ENCODE measurements around the gene SHC2.
"Not testable (repeated sequence)": the region's sequence is repeated elsewhere in the genome, so short reads cannot be mapped to it uniquely, and the experiment has no call there.

SHC2 gene

DNA sequence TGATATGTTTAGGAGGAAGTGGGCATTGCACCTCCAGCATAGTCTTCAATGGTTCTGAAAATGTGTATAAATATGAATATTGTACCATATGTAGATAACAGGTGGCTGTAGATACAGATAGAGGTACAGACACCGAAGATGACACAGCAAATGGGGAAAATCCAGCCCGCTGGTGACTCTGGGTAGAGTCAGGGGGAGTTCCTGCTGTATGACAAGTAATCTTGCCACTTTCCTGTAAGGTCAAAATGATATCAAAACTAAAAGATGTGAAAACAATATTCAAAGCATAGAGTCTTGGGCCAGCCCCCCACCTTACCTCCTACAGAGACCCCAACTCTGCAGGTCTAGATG is 69.7 kb downstream of the SHC2 start:
- no peak for DNase-seq (ENCODE audit: low read depth in 2 of 2, low spot score in 1 of 2)

DNA sequence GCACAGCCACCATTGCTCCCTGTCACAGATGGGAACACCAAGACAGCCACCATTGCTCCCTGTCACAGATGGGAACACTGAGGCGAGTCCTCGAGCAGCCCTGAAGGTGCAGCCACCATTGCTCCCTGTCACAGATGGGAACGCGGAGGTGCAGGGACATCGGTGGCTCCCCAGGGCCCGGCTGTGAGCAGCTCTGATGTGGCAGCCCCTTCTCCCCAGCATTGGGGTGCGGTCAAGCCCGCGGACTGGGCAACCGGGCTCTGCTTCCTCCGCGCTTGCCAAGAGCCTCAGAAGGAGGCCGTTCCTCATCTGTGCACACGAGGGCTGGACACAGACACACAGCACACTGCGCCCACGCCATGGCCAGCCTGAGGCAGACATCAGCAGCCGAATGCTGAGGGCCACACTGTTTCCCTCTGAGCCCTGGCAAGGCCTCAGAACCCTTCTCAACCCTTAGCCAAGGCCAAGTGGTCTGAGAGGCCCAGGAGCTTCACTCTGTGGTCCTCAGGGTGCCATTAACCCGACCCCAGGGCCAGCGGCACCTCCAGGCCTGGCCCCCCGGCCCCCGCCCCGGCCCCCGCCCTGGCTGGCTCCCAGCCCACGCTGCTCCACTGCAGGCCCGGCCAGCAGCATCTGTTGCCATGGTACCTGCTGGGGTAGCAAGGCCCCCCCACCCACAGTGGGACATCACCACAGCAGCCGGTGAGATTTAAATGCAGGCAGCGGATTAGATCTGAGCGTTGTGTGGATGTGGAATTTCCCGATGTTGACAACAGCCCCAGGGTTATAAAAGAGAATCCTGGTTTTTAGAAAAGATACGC is 70.2 kb downstream of the SHC2 start:
- no peak for DNase-seq (ENCODE audit: low read depth in 2 of 2, low spot score in 1 of 2)

DNA sequence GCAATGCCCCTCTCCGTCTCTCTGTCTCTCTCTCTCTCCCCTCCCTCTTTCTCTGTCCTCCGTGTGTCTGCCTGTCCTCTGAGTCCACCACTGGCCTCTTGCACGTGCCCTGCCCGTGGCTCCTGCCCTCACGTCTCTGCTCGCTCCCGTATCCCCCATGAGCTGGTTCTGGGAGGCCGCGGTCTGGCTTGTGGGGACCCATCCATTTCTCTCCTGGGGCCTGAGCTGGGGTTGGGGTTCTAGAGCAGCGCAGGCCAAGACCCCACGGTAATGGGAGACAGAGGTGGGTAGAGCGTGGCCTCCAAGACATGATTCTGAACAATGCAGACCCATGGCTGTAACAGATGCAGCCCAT is 70.9 kb downstream of the SHC2 start:
- no peak for DNase-seq (ENCODE audit: low read depth in 2 of 2, low spot score in 1 of 2)

DNA sequence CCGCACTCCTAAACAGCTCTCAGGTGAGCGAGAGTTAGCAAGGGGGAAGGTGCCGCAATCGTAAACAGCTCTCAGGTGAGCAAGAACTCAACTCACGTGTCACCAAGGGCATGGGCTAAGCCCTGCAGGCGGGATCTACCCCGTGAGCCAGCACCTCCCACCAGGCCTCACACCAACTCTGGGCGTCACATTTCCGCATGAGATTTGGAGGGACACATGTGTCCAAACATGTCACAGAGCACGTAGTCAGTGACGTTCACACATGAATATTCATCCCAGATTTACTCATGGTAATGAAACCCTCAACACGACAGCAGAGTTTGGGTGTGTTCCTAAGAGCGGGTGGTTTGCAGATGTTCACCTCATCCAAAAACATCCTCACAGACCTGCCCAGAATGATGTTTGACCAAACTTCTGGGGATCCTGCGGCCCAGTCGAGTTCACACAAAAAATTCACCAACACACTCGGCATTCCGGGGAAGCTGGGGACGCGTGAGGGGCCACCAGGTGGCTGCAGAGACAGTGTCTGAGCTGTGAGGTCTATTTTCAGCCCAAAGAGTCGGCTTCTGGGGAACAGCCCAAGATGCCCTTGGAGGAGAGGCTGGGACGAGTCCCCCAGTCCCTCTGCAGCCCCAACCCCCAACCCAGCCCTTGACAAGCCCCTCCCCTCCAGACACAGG is 71.4 kb downstream of the SHC2 start:
- DNase-seq (ENCODE audit: low read depth in 2 of 2, low spot score in 1 of 2), result no peak

DNA sequence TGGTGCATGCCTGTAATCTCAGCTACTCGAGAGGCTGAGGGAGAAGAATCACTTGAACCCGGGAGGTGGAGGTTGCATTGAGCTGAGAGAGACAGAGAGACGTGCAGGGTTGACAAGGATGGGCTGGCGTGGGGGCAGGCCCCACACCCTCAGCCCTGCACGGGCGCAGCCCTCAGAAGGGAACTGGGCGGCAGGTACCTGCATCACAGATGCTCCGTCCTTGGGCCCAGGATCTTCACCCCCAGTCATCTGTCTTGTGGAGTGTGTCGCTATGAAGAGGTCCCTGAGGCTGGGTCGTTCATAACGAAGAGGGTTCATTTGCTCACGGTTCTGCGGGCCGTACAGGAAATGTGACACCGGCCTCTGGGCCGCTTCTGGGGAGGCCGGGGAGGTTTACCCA is 72.1 kb downstream of the SHC2 start:
- no peak for DNase-seq (ENCODE audit: low read depth in 2 of 2, low spot score in 1 of 2)

DNA sequence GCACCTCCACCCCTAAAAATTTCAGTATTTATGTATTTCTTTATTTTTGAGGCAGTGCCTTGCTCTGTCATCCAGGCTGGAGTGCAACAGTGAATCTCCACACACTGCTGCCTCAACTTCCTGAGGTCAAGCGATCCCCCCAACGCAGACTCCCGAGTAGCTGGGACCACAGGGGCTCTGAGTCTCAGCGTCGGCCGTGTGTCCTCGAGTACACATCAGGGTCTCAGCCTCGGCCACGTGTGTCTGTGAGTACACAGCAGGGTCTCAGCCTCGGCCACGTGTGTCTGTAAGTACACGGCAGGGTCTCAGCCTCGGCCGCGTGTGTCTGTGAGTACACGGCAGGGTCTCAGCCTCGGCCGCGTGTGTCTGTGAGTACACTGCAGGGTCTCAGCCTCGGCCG is 73.1 kb downstream of the SHC2 start:
- no peak for DNase-seq (ENCODE audit: low read depth in 2 of 2, low spot score in 1 of 2)

DNA sequence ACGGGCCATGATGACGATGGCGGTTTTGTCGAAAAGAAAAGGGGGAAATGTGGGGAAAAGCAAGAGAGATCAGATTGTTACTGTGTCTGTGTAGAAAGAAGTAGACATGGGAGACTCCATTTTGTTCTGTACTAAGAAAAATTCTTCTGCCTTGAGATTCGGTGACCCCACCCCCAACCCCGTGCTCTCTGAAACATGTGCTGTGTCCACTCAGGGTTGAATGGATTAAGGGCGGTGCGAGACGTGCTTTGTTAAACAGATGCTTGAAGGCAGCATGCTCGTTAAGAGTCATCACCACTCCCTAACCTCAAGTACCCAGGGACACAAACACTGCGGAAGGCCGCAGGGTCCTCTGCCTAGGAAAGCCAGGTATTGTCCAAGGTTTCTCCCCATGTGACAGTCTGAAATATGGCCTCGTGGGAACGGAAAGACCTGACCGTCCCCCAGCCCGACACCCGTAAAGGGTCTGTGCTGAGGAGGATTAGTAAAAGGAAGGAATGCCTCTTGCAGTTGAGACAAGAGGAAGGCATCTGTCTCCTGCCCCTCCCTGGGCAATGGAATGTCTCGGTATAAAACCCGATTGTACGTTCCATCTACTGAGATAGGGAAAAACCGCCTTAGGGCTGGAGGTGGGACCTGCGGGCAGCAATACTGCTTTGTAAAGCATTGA is 74.1 kb downstream of the SHC2 start:
- not testable (repeated sequence) for DNase-seq (ENCODE audit: low read depth in 2 of 2, low spot score in 1 of 2)

DNA sequence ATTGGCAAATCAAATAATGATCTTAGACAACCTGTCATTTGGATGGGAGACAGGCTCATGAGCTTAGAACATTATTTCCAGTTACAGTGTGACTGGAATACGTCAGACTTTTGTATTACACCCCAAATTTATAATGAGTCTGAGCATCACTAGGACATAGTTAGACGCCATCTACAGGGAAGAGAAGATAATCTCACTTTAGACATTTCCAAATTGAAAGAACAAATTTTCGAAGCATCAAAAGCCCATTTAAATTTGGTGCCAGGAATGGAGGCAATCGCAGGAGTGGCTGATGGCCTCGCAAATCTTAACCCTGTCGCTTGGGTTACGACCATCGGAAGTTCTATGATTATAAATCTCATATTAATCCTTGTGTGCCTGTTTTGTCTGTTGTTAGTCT is 74.6 kb downstream of the SHC2 start:
- not testable (repeated sequence) for DNase-seq (ENCODE audit: low read depth in 2 of 2, low spot score in 1 of 2)

DNA sequence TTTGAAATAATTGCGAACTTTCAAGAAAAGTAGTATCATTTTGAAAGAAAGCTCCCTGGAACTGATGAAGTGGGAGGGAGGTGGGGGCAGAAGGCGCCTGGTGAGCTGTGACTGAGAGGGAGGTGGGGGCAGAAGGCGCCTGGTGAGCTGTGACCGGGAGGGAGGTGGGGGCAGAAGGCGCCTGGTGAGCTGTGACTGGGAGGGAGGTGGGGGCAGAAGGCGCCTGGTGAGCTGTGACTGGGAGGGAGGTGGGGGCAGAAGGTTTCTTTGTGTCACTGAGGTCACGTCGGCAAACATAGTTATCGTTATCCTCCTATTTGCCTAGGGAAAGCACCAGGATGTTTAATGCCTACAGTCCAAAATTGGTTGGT is 76.0 kb downstream of the SHC2 start:
- DNase-seq (ENCODE audit: low read depth in 2 of 2, low spot score in 1 of 2), result no peak

DNA sequence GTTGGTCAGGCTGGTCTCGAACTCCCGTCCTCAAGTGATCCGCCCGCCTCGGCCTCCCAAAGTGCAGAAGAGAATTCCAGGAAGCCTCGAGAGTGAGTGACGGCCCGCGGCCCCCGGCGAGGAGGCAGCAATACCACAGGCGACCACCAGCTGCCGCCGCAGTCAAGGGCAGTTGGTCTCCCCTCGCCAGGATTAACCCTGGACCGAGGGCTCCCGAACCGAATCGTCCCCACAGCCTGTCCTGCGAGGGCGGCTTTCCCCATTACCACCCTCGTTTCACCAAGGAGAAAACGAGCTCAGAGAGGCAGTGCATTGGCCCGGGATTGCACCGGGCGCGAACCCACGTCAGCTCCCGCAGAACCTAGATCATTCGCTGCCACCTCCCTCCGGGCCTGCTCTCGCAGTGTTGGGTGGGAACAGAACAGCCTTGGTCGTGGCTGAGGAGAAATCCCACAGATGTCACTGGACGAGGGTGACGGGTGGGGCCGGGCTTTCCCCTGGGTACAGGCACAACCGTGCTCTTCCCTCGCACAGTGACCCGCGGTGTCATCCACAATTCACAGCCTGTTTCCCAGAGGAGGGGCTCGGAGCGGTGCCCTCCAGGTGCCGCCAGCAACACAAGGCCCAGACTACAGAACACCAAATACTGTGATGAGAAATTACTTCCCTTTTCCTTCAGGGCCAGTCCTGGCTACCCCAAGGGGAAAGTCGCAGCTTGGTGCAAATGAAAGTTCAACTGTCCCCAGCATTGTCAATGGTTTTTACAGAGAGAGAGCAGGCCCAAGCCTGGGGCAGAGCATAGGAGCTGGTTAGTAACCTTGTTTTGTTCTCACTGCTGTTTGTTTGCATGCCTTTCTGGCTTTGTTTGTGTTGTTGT is 76.7 kb downstream of the SHC2 start:
- no peak for DNase-seq (ENCODE audit: low read depth in 2 of 2, low spot score in 1 of 2)

DNA sequence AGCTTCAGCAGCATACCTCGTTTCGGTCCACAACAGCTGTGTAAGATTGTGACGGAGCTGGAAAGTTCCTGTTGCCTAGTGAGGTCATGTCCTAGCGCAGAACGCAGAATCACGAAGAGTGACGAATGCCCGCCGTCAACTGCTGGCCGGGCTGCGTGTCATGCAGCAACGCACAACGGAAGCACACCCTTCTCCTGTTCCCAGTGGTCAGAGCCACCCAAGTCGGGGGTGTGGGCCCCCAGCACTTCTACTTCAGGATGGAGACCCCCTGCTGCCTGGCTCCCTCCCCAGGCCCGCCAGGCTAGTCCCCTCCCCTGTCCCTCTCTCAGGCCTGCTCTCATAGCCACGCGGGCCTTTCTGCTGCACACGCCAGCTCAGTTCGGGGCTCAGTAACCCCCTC is 77.8 kb downstream of the SHC2 start:
- DNase-seq (ENCODE audit: low read depth in 2 of 2, low spot score in 1 of 2), result no peak

DNA sequence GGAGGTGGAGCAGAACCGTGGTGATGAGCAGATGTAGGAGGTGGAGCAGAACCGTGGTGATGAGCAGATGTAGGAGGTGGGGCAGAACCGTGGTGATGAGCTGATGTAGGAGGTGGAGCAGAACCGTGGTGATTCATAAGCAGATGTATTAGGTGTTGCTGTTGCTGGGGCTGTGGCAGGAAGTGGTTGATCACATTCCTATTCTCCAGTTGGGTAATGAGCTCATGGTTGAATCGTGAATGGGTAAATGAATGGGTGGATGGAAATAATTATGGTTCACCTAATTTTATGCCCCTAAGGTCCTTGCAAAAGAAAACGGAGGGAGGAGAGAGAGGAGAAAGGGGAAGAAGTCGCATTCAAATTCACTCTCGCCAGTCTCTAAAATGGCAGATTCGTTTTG is 78.3 kb downstream of the SHC2 start:
- DNase-seq (ENCODE audit: low read depth in 2 of 2, low spot score in 1 of 2), result not testable (repeated sequence)

DNA sequence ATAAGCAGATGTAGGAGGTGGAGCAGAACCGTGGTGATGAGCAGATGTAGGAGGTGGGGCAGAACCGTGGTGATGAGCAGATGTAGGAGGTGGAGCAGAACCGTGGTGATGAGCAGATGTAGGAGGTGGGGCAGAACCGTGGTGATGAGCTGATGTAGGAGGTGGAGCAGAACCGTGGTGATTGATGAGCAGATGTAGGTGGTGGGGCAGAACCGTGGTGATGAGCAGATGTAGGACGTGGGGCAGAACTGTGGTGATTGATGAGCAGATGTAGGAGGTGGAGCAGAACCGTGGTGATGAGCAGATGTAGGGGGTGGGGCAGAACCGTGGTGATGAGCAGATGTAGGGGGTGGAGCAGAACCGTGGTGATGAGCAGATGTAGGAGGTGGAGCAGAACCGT is 78.9 kb downstream of the SHC2 start:
- not testable (repeated sequence) for DNase-seq (ENCODE audit: low read depth in 2 of 2, low spot score in 1 of 2)

DNA sequence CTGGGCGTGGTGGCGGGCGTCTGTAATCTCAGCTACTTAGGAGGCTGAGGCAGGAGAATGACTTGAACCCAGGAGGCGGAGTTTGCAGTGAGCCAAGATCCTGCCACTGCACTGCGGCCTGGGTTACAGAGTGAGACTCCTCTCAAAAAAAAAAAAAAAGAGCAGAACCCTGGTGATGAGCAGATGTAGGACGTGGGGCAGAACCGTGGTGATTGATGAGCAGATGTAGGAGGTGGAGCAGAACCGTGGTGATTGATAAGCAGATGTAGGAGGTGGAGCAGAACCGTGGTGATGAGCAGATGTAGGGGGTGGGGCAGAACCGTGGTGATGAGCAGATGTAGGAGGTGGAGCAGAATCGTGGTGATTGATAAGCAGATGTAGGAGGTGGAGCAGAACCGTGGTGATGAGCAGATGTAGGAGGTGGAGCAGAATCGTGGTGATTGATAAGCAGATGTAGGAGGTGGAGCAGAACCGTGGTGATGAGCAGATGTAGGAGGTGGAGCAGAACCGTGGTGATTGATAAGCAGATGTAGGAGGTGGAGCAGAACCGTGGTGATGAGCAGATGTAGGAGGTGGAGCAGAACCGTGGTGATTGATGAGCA is 80.1 kb downstream of the SHC2 start:
- not testable (repeated sequence) for DNase-seq (ENCODE audit: low read depth in 2 of 2, low spot score in 1 of 2)

DNA sequence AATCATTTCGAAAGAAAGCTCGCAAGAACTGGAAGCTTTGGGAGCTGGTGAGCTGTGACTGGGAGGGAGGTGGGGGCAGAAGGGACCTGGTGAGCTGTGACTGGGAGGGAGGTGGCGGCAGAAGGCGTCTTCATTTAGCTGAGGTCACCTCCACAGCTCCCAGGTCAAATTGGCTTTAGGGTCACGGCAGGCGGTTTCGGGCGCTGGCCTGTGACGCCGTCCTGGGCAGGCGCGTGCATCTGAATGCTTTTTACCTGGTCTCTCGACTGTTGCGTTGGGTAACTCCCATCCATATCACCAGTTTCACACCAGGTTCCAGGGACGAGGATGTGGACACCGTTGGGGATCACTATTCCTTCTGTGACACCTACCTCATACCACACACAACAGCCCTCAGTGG is 81.0 kb downstream of the SHC2 start:
- no peak for DNase-seq (ENCODE audit: low read depth in 2 of 2, low spot score in 1 of 2)

DNA sequence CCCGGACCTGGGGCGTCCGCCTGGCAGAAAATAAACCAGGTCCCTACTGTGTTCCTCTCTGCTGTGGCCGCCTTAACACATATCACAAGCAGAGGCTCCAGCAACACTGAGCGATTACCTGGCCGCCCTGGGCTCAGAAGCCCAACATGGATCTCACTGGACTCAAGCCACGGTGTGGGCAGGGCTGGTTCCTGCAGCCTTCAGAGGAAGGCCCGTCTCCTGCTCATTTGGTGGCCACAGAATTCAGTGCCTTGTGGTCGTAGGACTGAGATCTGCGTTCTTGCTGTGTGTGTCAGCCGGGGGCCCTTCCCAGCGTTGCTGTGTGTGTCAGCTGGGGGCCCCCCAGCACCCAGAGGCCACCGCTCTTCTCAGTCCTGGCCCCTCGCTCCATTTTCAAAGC is 82.1 kb downstream of the SHC2 start:
- DNase-seq (ENCODE audit: low read depth in 2 of 2, low spot score in 1 of 2), result no peak

DNA sequence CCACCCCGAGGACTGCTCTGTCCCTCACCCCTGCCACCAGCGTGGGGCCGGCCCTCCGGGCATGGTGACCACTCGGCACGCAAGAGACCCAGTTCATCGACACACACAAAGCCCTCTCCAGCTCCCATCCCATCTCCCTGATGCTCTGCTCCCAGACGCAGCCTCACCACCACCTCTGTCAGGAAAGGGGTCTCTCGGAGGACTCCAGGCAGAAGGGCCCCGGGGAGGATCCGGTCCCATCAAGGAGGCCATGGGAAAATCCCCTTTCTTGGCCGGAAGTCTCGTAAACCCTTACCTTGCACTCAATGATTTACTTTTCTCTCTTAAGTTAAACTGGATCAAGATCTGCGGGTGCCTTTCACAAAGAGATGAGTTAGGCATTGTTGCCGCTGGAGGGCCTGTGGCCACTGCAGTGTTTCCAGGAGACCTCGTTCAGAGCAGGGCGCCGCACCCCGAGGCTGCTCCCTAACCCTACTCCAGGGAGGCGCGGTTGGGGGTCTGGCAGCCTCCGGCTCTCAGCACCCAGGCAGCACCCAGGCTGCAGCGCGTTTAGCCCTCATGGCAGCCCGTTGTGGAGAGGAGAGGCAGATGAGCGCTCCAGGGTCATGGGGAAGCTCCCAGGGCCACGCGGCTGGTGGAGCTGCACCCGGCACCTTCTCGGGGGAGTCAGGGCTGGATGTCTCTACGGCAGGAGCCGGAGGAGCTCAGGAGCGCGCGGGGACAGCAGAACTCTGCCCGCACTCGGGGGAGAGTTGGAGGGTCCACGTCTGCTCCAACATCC is 82.8 kb downstream of the SHC2 start:
- DNase-seq (ENCODE audit: low read depth in 2 of 2, low spot score in 1 of 2), result no peak

DNA sequence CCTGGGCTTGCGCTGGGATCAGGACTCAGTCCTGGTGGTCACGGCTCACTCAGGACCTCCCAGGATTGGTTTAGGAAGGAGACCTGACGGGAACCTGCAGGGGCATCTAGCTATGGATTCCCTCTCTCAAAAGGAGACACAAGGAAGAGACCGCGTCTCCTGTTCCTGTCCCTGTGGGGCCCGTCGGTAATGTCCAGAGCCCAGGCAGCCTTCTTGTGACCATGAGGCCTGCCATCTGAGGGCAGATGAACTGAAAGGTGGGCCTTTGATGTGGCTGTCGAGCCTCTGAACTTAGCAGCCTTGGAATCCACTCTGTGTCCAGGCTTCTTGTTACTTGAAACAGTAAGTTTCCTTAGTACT is 84.7 kb downstream of the SHC2 start:
- DNase-seq (ENCODE audit: low read depth in 2 of 2, low spot score in 1 of 2), result no peak

DNA sequence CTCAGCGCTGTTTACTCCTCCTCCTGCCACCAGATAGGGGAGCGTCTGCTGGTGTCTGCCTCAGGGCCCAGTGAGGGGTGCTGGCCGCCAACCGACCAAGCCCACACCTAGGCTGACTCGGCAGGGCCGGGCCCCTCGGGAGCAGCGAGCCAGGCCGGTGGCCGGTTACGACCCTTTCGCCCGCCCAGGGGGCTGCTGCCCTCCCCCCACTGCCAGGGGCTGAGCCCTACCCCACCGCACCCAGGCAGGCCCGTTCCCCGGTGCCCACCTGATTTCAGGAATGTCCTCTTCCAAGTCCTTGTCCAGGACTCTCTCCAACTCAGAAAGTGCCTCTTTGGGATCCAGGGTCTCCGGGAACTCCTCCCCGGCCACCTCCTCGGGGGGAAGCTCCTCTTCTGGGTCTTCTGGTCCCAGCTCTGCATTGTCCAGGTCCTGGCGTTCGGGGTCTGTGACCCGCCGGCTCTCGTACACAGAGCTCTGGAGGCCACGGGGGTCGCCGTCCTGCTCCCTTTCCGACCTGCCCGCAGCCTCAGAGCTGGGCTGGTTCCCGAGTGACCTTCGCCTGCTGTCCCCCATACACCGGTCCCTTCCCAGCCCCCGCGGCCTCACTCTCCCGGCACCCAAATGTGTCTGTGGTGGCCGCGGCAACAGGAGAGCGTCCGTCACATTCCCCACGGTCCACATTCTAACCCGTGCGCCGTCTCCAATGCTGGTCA is 85.3 kb downstream of the SHC2 start:
- DNase-seq (ENCODE audit: low read depth in 2 of 2, low spot score in 1 of 2), result no peak

DNA sequence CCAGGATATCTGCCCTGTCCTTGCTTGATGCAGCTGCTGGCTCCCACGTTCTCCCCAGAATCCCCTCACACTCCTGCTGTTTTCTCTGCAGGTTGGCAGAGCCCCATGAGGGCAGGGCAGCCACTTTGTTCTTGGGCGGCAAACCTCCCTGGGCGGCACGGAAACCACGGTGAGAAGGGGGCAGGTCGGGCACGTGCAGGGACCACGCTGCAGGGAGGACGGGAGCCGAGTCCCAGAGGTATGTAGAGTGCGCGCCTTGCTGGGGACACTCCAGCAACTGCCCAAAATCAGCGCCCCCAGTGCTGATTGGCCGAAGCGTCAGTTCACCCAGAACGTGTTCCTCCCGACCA is 86.0 kb downstream of the SHC2 start:
- DNase-seq (ENCODE audit: low read depth in 2 of 2, low spot score in 1 of 2), result no peak
